ENCODE measurements around the gene BHMT. TPM values are rescaled to one million over a fixed set of nuclear protein-coding genes. Genes with fewer than 3 reads are reported as not detected.

The BHMT gene
- total and polyA plus RNA-seq, 9 of the 15 experiments (the other 6 are each of a cell fraction or from before 2014, with no cell fraction given) = not detected

DNA sequence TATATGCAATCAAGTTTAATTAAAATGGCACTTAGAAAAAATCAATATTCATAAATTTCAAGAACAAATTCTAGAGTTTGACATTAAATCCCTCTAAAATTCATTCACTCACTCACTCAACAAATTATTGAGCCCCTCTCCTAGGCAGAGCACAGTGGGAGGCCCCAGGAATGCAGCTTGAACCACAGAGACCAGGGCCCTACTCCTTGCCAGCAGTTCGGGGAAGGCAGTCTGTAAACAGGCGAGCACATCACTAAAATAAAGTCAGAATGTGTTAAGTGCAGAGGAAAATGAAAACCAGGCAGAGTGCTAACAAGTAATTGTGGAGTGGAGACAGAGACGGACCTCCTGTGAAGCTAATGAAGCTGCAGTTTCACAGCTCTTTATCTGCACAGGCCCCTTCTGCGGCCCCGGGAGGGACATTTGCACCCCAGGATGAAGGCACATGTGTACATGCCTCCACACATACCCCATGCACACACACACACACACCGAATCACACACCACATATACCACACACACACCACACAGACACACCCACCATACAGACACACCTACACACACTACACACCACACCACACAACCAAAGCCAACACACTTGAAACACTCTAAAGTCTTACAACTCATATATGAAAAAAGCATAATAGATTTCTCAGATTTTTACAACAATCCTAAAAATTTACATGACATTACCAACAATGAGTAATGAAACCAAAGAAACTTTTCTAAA, 40.5 kb downstream of the BHMT start (continued):
- TF ChIP-seq, protein P1, sequence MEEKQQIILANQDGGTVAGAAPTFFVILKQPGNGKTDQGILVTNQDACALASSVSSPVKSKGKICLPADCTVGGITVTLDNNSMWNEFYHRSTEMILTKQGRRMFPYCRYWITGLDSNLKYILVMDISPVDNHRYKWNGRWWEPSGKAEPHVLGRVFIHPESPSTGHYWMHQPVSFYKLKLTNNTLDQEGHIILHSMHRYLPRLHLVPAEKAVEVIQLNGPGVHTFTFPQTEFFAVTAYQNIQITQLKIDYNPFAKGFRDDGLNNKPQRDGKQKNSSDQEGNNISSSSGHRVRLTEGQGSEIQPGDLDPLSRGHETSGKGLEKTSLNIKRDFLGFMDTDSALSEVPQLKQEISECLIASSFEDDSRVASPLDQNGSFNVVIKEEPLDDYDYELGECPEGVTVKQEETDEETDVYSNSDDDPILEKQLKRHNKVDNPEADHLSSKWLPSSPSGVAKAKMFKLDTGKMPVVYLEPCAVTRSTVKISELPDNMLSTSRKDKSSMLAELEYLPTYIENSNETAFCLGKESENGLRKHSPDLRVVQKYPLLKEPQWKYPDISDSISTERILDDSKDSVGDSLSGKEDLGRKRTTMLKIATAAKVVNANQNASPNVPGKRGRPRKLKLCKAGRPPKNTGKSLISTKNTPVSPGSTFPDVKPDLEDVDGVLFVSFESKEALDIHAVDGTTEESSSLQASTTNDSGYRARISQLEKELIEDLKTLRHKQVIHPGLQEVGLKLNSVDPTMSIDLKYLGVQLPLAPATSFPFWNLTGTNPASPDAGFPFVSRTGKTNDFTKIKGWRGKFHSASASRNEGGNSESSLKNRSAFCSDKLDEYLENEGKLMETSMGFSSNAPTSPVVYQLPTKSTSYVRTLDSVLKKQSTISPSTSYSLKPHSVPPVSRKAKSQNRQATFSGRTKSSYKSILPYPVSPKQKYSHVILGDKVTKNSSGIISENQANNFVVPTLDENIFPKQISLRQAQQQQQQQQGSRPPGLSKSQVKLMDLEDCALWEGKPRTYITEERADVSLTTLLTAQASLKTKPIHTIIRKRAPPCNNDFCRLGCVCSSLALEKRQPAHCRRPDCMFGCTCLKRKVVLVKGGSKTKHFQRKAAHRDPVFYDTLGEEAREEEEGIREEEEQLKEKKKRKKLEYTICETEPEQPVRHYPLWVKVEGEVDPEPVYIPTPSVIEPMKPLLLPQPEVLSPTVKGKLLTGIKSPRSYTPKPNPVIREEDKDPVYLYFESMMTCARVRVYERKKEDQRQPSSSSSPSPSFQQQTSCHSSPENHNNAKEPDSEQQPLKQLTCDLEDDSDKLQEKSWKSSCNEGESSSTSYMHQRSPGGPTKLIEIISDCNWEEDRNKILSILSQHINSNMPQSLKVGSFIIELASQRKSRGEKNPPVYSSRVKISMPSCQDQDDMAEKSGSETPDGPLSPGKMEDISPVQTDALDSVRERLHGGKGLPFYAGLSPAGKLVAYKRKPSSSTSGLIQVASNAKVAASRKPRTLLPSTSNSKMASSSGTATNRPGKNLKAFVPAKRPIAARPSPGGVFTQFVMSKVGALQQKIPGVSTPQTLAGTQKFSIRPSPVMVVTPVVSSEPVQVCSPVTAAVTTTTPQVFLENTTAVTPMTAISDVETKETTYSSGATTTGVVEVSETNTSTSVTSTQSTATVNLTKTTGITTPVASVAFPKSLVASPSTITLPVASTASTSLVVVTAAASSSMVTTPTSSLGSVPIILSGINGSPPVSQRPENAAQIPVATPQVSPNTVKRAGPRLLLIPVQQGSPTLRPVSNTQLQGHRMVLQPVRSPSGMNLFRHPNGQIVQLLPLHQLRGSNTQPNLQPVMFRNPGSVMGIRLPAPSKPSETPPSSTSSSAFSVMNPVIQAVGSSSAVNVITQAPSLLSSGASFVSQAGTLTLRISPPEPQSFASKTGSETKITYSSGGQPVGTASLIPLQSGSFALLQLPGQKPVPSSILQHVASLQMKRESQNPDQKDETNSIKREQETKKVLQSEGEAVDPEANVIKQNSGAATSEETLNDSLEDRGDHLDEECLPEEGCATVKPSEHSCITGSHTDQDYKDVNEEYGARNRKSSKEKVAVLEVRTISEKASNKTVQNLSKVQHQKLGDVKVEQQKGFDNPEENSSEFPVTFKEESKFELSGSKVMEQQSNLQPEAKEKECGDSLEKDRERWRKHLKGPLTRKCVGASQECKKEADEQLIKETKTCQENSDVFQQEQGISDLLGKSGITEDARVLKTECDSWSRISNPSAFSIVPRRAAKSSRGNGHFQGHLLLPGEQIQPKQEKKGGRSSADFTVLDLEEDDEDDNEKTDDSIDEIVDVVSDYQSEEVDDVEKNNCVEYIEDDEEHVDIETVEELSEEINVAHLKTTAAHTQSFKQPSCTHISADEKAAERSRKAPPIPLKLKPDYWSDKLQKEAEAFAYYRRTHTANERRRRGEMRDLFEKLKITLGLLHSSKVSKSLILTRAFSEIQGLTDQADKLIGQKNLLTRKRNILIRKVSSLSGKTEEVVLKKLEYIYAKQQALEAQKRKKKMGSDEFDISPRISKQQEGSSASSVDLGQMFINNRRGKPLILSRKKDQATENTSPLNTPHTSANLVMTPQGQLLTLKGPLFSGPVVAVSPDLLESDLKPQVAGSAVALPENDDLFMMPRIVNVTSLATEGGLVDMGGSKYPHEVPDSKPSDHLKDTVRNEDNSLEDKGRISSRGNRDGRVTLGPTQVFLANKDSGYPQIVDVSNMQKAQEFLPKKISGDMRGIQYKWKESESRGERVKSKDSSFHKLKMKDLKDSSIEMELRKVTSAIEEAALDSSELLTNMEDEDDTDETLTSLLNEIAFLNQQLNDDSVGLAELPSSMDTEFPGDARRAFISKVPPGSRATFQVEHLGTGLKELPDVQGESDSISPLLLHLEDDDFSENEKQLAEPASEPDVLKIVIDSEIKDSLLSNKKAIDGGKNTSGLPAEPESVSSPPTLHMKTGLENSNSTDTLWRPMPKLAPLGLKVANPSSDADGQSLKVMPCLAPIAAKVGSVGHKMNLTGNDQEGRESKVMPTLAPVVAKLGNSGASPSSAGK (IDR thresholded peaks at IDR 0.05) = no peak
- no peak for TF ChIP-seq ZNF165 (CRISPR knock-in tag; IDR thresholded peaks at IDR 0.05; ENCODE audit: borderline replicate concordance)
- TF ChIP-seq FOXP1 (CRISPR knock-in tag; IDR thresholded peaks at IDR 0.05) = no peak
- TF ChIP-seq ZC3H4 (CRISPR knock-in tag; IDR thresholded peaks at IDR 0.05; ENCODE audit: borderline replicate concordance) = no peak
- TF ChIP-seq, protein P2, sequence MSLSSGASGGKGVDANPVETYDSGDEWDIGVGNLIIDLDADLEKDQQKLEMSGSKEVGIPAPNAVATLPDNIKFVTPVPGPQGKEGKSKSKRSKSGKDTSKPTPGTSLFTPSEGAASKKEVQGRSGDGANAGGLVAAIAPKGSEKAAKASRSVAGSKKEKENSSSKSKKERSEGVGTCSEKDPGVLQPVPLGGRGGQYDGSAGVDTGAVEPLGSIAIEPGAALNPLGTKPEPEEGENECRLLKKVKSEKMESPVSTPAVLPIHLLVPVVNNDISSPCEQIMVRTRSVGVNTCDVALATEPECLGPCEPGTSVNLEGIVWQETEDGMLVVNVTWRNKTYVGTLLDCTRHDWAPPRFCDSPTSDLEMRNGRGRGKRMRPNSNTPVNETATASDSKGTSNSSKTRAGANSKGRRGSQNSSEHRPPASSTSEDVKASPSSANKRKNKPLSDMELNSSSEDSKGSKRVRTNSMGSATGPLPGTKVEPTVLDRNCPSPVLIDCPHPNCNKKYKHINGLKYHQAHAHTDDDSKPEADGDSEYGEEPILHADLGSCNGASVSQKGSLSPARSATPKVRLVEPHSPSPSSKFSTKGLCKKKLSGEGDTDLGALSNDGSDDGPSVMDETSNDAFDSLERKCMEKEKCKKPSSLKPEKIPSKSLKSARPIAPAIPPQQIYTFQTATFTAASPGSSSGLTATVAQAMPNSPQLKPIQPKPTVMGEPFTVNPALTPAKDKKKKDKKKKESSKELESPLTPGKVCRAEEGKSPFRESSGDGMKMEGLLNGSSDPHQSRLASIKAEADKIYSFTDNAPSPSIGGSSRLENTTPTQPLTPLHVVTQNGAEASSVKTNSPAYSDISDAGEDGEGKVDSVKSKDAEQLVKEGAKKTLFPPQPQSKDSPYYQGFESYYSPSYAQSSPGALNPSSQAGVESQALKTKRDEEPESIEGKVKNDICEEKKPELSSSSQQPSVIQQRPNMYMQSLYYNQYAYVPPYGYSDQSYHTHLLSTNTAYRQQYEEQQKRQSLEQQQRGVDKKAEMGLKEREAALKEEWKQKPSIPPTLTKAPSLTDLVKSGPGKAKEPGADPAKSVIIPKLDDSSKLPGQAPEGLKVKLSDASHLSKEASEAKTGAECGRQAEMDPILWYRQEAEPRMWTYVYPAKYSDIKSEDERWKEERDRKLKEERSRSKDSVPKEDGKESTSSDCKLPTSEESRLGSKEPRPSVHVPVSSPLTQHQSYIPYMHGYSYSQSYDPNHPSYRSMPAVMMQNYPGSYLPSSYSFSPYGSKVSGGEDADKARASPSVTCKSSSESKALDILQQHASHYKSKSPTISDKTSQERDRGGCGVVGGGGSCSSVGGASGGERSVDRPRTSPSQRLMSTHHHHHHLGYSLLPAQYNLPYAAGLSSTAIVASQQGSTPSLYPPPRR (CRISPR knock-in tag; IDR thresholded peaks at IDR 0.05; ENCODE audit: borderline replicate concordance) = no peak
